Superior temporal gyrus (tissue), 1 donor: ENCODE results near the gene SMIM10L1.

Experiments
- DNase-seq: peaks from one replicate; pipeline ENCODE4 v3.0.0-alpha.2; 2016; ENCODE audit errors: extremely low spot score

Gene SMIM10L1

GRCh38 chr12:11186837-11187236, 15.8 kb downstream of the SMIM10L1 start, which contains the start of gene TAS2R42:
TSS of gene TAS2R42 (minus strand) at chr12:11186937. CDS start at chr12:11186937, 0 bp downstream.
- DNase-seq, result no peak

- DNase-seq, result no peak
These were observed 31.8 kb downstream of the SMIM10L1 start for GRCh38 chr12:11202811-11203210.

- DNase-seq, result no peak
These were observed 33.2 kb downstream of the SMIM10L1 start for GRCh38 chr12:11204173-11204572.

- DNase-seq, result no peak
These were observed 38.1 kb downstream of the SMIM10L1 start for GRCh38 chr12:11209113-11209512.
